CD4-positive, alpha-beta T cell (primary cell): Measurements from ENCODE around the gene GNAQ. TPM values are rescaled to one million over a fixed set of nuclear protein-coding genes. Genes with fewer than 3 reads are reported as not detected.

Experiments used
- ATAC-seq: fragments of 200-7000 bp; cut with Tn5 transposase; one replicate; pipeline ENCODE4 v1.10.0; 2022; ENCODE audit warnings: mild to moderate bottlenecking; ENCODE audit not compliant: poor library complexity
- CTCF ChIA-PET: fragments of 350-600 bp; sonication (Branson Sonifier 250); formaldehyde crosslinking; loops from one replicate; lab custom pipeline; 2021; ENCODE audit warnings: antibody characterized with exemption, inconsistent platforms; lab: Charles Lee
- POLR2A ChIA-PET: fragments of 350-600 bp; sonication (Branson Sonifier 250); formaldehyde crosslinking; loops from one replicate; lab custom pipeline; 2021; ENCODE audit warnings: antibody characterized with exemption, inconsistent platforms; lab: Charles Lee
- DNase-seq, 14 experiments: peaks; one replicate each; pipeline ENCODE4 v3.0.0-alpha.2; 2013 to 2020; ENCODE audit warnings: mixed read lengths in 2 of 14
- H3K27ac ChIP-seq, 2 donors: one replicate each; pipeline versions ENCODE4 v1.5.1 to v1.7.0; 2013; ENCODE audit warnings: low read length in 2 of 2, low read depth in 1 of 2, mild to moderate bottlenecking in 1 of 2
- H3K27me3 ChIP-seq, 2 experiments: 1 replicate in 1 of 2; 2 replicates in 1 of 2; pipeline versions ENCODE4 v1.6.1 to v1.7.0; 2013; ENCODE audit warnings: low read length in 2 of 2, control low read depth in 1 of 2, mild to moderate bottlenecking in 1 of 2, moderate library complexity in 1 of 2; ENCODE audit not compliant: insufficient read depth in 2 of 2, control insufficient read depth in 1 of 2
- H3K36me3 ChIP-seq: one replicate; pipeline ENCODE4 v1.6.1; 2013; ENCODE audit warnings: low read length, control low read depth; ENCODE audit not compliant: insufficient read depth
- H3K4me1 ChIP-seq: one replicate; pipeline ENCODE4 v1.6.1; 2013; ENCODE audit warnings: low read length, control low read depth; ENCODE audit not compliant: insufficient read depth
- H3K4me3 ChIP-seq: one replicate; pipeline ENCODE4 v1.5.1; 2013; ENCODE audit warnings: mild to moderate bottlenecking, low read length, moderate library complexity
- H3K9me3 ChIP-seq, 2 experiments: 1 replicate in 1 of 2; 2 replicates in 1 of 2; pipeline versions ENCODE4 v1.6.1 to v1.7.0; 2013; ENCODE audit warnings: low read length in 2 of 2, mild to moderate bottlenecking in 2 of 2, control low read depth in 1 of 2, moderate library complexity in 1 of 2; ENCODE audit not compliant: control insufficient read depth in 1 of 2, insufficient read depth in 1 of 2
- H3K27ac Mint-ChIP-seq: one replicate; pipeline ENCODE4 v1.8.0; 2020; ENCODE audit warnings: mixed read lengths
- H3K27me3 Mint-ChIP-seq: one replicate; pipeline ENCODE4 v1.8.0; 2021; ENCODE audit warnings: mixed read lengths
- H3K36me3 Mint-ChIP-seq: one replicate; pipeline ENCODE4 v1.8.0; 2021; ENCODE audit warnings: low read depth, mixed read lengths
- H3K4me1 Mint-ChIP-seq: one replicate; pipeline ENCODE4 v1.8.0; 2021; ENCODE audit warnings: low read depth, mixed read lengths
- H3K4me3 Mint-ChIP-seq: one replicate; pipeline ENCODE4 v1.8.0; 2020; ENCODE audit warnings: mild to moderate bottlenecking, mixed read lengths
- H3K9me3 Mint-ChIP-seq: one replicate; pipeline ENCODE4 v1.8.0; 2020; ENCODE audit warnings: mixed read lengths
- intact Hi-C, 2 experiments: fragments of 100-400 bp; cut with DNase I in 1 of 2; cut with micrococcal nuclease in 1 of 2; formaldehyde crosslinking; loops; one replicate each; pipeline versions ENCODE4 v1.15.1 to v1.9.0; 2023 to 2025; cut with DNase I, micrococcal nuclease
- total RNA-seq, 174 experiments: library from RNA in 2 of 174; stranded (reverse) in 2 of 174; gene quantifications; one replicate each; pipeline ENCODE4 v1.2.3 and lab custom pipeline; 2021 to 2026
- TF ChIP-seq, protein P1 (sequence below): fragments of 200-600 bp; IDR thresholded peaks from one replicate; pipeline ENCODE4 v1.8.0; 2022; ENCODE audit warnings: antibody characterized with exemption, mild to moderate bottlenecking

The GNAQ gene
- total RNA-seq, 2 experiments from 2014 or later, result 55.5 to 55.9 TPM

DNA sequence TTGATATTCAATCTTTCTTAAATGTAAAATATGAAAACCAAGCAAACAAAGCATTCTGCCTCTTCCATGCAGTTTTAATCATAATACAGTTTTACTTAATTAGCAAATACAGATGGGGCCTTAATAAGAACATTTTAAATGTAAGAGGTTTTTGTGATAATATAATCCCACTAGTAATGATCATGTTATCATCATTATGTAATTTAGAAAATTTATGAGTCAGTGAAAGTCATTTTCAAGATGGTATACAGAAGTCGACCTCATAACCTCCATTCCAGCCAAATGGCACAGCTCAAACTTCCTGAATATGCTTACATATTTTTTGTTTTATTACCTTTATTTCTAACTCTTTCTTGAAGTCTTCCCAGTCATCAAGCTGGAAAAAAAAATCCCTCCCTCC, 281.3 kb downstream of the GNAQ start:
- H3K27ac Mint-ChIP-seq, result no peak overlapping the region
- H3K9me3 ChIP-seq, result no peaks in the 10 kb centered on the region
- H3K36me3 ChIP-seq, result no peaks in the 10 kb centered on the region
- no peaks in the 10 kb centered on the region for H3K27me3 Mint-ChIP-seq
- ChIA-PET POLR2A (no interaction called here), CTCF (no interaction called here)
- H3K4me1 Mint-ChIP-seq, result peaks cover 45% of the 10 kb centered on the region
- TF ChIP-seq, protein P1, sequence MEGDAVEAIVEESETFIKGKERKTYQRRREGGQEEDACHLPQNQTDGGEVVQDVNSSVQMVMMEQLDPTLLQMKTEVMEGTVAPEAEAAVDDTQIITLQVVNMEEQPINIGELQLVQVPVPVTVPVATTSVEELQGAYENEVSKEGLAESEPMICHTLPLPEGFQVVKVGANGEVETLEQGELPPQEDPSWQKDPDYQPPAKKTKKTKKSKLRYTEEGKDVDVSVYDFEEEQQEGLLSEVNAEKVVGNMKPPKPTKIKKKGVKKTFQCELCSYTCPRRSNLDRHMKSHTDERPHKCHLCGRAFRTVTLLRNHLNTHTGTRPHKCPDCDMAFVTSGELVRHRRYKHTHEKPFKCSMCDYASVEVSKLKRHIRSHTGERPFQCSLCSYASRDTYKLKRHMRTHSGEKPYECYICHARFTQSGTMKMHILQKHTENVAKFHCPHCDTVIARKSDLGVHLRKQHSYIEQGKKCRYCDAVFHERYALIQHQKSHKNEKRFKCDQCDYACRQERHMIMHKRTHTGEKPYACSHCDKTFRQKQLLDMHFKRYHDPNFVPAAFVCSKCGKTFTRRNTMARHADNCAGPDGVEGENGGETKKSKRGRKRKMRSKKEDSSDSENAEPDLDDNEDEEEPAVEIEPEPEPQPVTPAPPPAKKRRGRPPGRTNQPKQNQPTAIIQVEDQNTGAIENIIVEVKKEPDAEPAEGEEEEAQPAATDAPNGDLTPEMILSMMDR, result no peak
- no peak overlapping the region for H3K4me3 ChIP-seq
- H3K4me3 Mint-ChIP-seq, result no peak overlapping the region
- no peaks in the 10 kb centered on the region for H3K4me1 ChIP-seq
- DNase-seq (no peak), ATAC-seq (no peak)
- peaks cover 17% of the 10 kb centered on the region for H3K36me3 Mint-ChIP-seq
- H3K9me3 Mint-ChIP-seq, result no peaks in the 10 kb centered on the region
- no peaks in the 10 kb centered on the region for H3K27me3 ChIP-seq
- intact Hi-C loops, result loop anchor here (5.0 to 10.0 kb wide), 2 partner anchors 295 to 318 kb away; no protein-coding TSS in a partner anchor
- H3K27ac ChIP-seq, result no peak overlapping the region

DNA sequence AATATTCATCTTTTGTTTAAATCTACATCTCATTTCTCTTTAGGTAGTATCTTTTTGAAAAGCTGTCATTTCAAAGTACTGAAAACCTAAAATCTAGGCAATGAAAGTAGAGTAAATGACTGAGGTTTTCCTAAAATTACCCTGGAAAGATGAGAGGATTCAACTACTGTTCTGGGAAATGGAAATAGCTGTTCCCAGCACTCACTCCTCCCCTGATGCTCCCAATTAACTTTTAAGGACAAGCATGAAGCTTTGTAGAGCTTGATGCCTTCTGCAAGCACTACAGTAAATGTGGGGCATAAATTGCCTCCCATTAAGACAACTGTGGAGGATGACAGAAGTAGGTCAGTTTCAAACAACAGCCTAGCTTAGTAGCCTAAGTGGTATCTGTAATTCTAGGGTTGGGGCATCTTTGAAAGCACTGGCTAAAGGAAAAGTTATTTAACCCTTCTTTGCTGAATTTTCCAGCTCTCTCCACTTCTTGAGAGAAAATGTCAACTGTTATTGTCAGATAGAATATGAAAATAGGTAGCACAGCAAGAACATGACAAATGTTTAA, 283.3 kb downstream of the GNAQ start:
- Histone ChIP-seq H3K36me3 (no peaks in the 10 kb centered on the region), H3K4me1 (no peaks in the 10 kb centered on the region), H3K9me3 (no peaks in the 10 kb centered on the region), H3K4me3 (no peak overlapping the region), H3K27me3 (no peaks in the 10 kb centered on the region), H3K27ac (no peak overlapping the region)
- H3K9me3 Mint-ChIP-seq, result no peaks in the 10 kb centered on the region
- no peak for ATAC-seq
- TF ChIP-seq, protein P1, result no peak
- CTCF ChIA-PET, result interaction anchor here (0.9 kb wide), 1 partner anchor 9 kb away, joined by 3 read pairs; no protein-coding TSS in a partner anchor
- DNase-seq, result no peak
- H3K4me1 Mint-ChIP-seq, result peaks cover 49% of the 10 kb centered on the region
- POLR2A ChIA-PET, result interaction anchor here (0.6 kb wide), 1 partner anchor 28 kb away, joined by 3 read pairs; no protein-coding TSS in a partner anchor
- H3K27ac Mint-ChIP-seq, result no peak overlapping the region
- no peaks in the 10 kb centered on the region for H3K27me3 Mint-ChIP-seq
- H3K4me3 Mint-ChIP-seq, result no peak overlapping the region
- intact Hi-C loops, result no loop called here
- H3K36me3 Mint-ChIP-seq, result peaks cover 11% of the 10 kb centered on the region

DNA sequence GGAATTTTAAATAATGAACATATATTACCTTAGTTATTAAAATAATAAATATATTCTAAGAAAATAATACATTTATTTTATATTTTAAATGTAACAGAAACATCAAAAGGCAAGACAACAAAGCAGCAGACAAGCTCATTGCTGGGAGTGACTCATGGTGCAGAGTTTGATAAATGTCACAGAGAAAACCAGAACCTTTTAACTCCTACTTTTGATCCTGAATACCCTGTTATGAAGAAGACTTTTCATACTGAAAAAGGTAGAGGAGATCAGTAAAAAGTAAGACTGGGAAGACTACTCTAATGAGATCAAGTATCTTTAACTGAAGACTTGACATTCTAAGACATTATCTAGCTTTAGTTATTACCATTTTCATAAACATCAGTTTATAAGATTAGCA, 284.4 kb downstream of the GNAQ start:
- intact Hi-C loops, result no loop called here
- H3K9me3 Mint-ChIP-seq, result no peaks in the 10 kb centered on the region
- H3K36me3 ChIP-seq, result no peaks in the 10 kb centered on the region
- H3K27me3 Mint-ChIP-seq, result no peaks in the 10 kb centered on the region
- no peak overlapping the region for H3K4me3 ChIP-seq
- no peaks in the 10 kb centered on the region for H3K27me3 ChIP-seq
- no peaks in the 10 kb centered on the region for H3K4me1 ChIP-seq
- DNase-seq (no peak), ATAC-seq (no peak)
- no peaks in the 10 kb centered on the region for H3K9me3 ChIP-seq
- H3K27ac Mint-ChIP-seq, result no peak overlapping the region
- ChIA-PET CTCF (no interaction called here), POLR2A (no interaction called here)
- H3K36me3 Mint-ChIP-seq, result peaks cover 11% of the 10 kb centered on the region
- TF ChIP-seq, protein P1, result no peak
- no peak overlapping the region for H3K27ac ChIP-seq
- no peak overlapping the region for H3K4me3 Mint-ChIP-seq
- H3K4me1 Mint-ChIP-seq, result peaks cover 45% of the 10 kb centered on the region
